IMR-90 (cell line): ENCODE measurements around the gene CGNL1. TPM values are rescaled to one million over a fixed set of nuclear protein-coding genes. Genes with fewer than 3 reads are reported as not detected.

ENCODE experiments used
- ATAC-seq: fragments of 200-7000 bp; cut with Tn5 transposase; 2 replicates; pipeline ENCODE4 v1.9.1; 2020; ENCODE audit warnings: low read depth, mild to moderate bottlenecking, moderate library complexity
- BruUV-seq: library from RNA; stranded (reverse); fragments of 400-500 nt; replicated peaks from 2 replicates; lab custom pipeline; 2021; lab: Mats Ljungman, UMichigan
- CTCF ChIA-PET: fragments of 300-600 bp; formaldehyde crosslinking; extraction: SDS; loops from one replicate; lab custom pipeline; 2021; ENCODE audit warnings: antibody characterized with exemption; lab: Yijun Ruan, JAX
- POLR2A ChIA-PET: fragments of 300-600 bp; sonication (Branson Sonifier 250); formaldehyde crosslinking; loops from one replicate; lab custom pipeline; 2022; ENCODE audit warnings: antibody characterized with exemption; ENCODE audit not compliant: unreplicated experiment; lab: Charles Lee
- DNase-seq: peaks from one replicate; pipeline ENCODE4 v3.0.0; 2013
- H2AFZ ChIP-seq: replicated peaks from 2 replicates; pipeline ENCODE3; 2013; ENCODE audit warnings: low read length, mild to moderate bottlenecking; ENCODE audit not compliant: poor library complexity
- H2AK5ac ChIP-seq: 2 replicates; pipeline ENCODE4 v1.6.1; 2013; ENCODE audit warnings: low read depth, low read length, inconsistent platforms
- H2AK9ac ChIP-seq: replicated peaks from 2 replicates; pipeline ENCODE3; 2013; ENCODE audit warnings: mild to moderate bottlenecking, low read depth, low read length, moderate library complexity; ENCODE audit not compliant: poor library complexity
- H2BK120ac ChIP-seq: 2 replicates; pipeline ENCODE4 v1.6.1; 2013; ENCODE audit warnings: low read depth, low read length, inconsistent platforms
- H2BK15ac ChIP-seq: 3 replicates; pipeline ENCODE4 v1.6.1; 2013; ENCODE audit warnings: low read depth, low read length, inconsistent platforms
- H2BK20ac ChIP-seq: 2 replicates; pipeline ENCODE4 v1.6.1; 2013; ENCODE audit warnings: low read depth, mild to moderate bottlenecking, inconsistent platforms, low read length, moderate library complexity
- H2BK5ac ChIP-seq: 2 replicates; pipeline ENCODE4 v1.6.1; 2013; ENCODE audit warnings: mild to moderate bottlenecking, low read depth, low read length, inconsistent platforms; ENCODE audit not compliant: poor library complexity, severe bottlenecking
- H3K14ac ChIP-seq: replicated peaks from 2 replicates; pipeline ENCODE4 v1.6.1; 2013; ENCODE audit warnings: low read depth, low read length, inconsistent platforms
- H3K18ac ChIP-seq: 2 replicates; pipeline ENCODE4 v1.6.1; 2013; ENCODE audit warnings: low read depth, low read length, control low read depth
- H3K23ac ChIP-seq: 2 replicates; pipeline ENCODE4 v1.6.1; 2013; ENCODE audit warnings: low read depth, low read length, inconsistent platforms
- H3K27ac ChIP-seq: 2 replicates; pipeline ENCODE4 v1.5.1; 2013; ENCODE audit warnings: mild to moderate bottlenecking, control low read depth, low read length; ENCODE audit not compliant: insufficient read depth
- H3K27me3 ChIP-seq: 2 replicates; pipeline ENCODE4 v1.6.1; 2013; ENCODE audit warnings: low read length; ENCODE audit not compliant: control insufficient read depth, insufficient read depth
- H3K36me3 ChIP-seq: 2 replicates; pipeline ENCODE4 v1.6.1; 2013; ENCODE audit warnings: low read length, mixed read lengths; ENCODE audit not compliant: control insufficient read depth, insufficient read depth
- H3K4ac ChIP-seq: 2 replicates; pipeline ENCODE4 v1.6.1; 2013; ENCODE audit warnings: low read depth, low read length, inconsistent platforms
- H3K4me1 ChIP-seq: 2 replicates; pipeline ENCODE4 v1.6.1; 2013; ENCODE audit warnings: low read length, mixed read lengths; ENCODE audit not compliant: control insufficient read depth, insufficient read depth
- H3K4me2 ChIP-seq: 2 replicates; pipeline ENCODE4 v1.6.1; 2013; ENCODE audit warnings: low read depth, mild to moderate bottlenecking, control low read depth, low read length, moderate library complexity
- H3K4me3 ChIP-seq: 2 replicates; pipeline ENCODE4 v1.5.1; 2013; ENCODE audit warnings: low read depth, mild to moderate bottlenecking, control low read depth, low read length, moderate library complexity; ENCODE audit not compliant: insufficient read depth
- H3K56ac ChIP-seq: 2 replicates; pipeline ENCODE4 v1.6.1; 2013; ENCODE audit warnings: low read length, inconsistent platforms; ENCODE audit not compliant: insufficient read depth; ENCODE audit errors: extremely low read depth
- H3K79me1 ChIP-seq, 2 experiments: 2 replicates each; pipeline ENCODE4 v1.6.1; 2013; ENCODE audit warnings: low read length in 2 of 2, inconsistent platforms in 1 of 2, low read depth in 1 of 2
- H3K9ac ChIP-seq: 2 replicates; pipeline ENCODE4 v1.6.1; 2013; ENCODE audit warnings: low read depth, low read length, control low read depth
- H3K9me1 ChIP-seq: 2 replicates; pipeline ENCODE4 v1.6.1; 2013; ENCODE audit warnings: low read length, inconsistent platforms; ENCODE audit not compliant: insufficient read depth
- H3K9me3 ChIP-seq: 2 replicates; pipeline ENCODE4 v1.6.1; 2013; ENCODE audit warnings: low read length; ENCODE audit not compliant: control insufficient read depth, insufficient read depth
- H4K20me1 ChIP-seq: 2 replicates; pipeline ENCODE4 v1.6.1; 2013; ENCODE audit warnings: low read length, inconsistent platforms; ENCODE audit not compliant: insufficient read depth
- H4K5ac ChIP-seq: 2 replicates; pipeline ENCODE4 v1.6.1; 2013; ENCODE audit warnings: mild to moderate bottlenecking, low read depth, low read length, control low read depth
- H4K8ac ChIP-seq, 2 experiments: 2 replicates each; pipeline ENCODE4 v1.6.1; 2013; ENCODE audit warnings: low read depth in 2 of 2, low read length in 2 of 2, control low read depth in 1 of 2, inconsistent platforms in 1 of 2
- H4K91ac ChIP-seq: 2 replicates; pipeline ENCODE4 v1.6.1; 2013; ENCODE audit warnings: low read depth, low read length, inconsistent platforms; ENCODE audit not compliant: insufficient read depth
- BHLHE40 ChIP-seq: fragments of 150-350 bp; IDR thresholded peaks from 2 replicates; pipeline ENCODE4 v1.6.1; 2016; ENCODE audit warnings: mild to moderate bottlenecking, low read depth, low read length
- CHD1 ChIP-seq: IDR thresholded peaks from 2 replicates; pipeline ENCODE4 v1.6.1; 2012; ENCODE audit warnings: low read depth, low read length, improper control_type of control experiment
- ELK1 ChIP-seq: fragments of 150-350 bp; IDR thresholded peaks from 2 replicates; pipeline ENCODE4 v1.6.1; 2016; ENCODE audit warnings: low read depth, mild to moderate bottlenecking, low read length, moderate library complexity, borderline replicate concordance
- FOS ChIP-seq: fragments of 150-350 bp; IDR thresholded peaks from 2 replicates; pipeline ENCODE4 v1.6.1; 2016; ENCODE audit warnings: low read depth, low read length
- MAFK ChIP-seq: IDR thresholded peaks from 2 replicates; pipeline ENCODE4 v1.6.1; 2012; ENCODE audit warnings: low read depth, low read length, improper control_type of control experiment
- MAZ ChIP-seq: IDR thresholded peaks from 2 replicates; pipeline ENCODE4 v1.6.1; 2012; ENCODE audit warnings: low read depth, mild to moderate bottlenecking, low read length, improper control_type of control experiment, moderate library complexity, borderline replicate concordance
- MXI1 ChIP-seq: IDR thresholded peaks from 2 replicates; pipeline ENCODE4 v1.6.1; 2012; ENCODE audit warnings: low read depth, mild to moderate bottlenecking, low read length, moderate library complexity, borderline replicate concordance
- NFE2L2 ChIP-seq: fragments of 150-350 bp; IDR thresholded peaks from 2 replicates; pipeline ENCODE4 v1.6.1; 2016; ENCODE audit warnings: low read depth, mild to moderate bottlenecking, low read length
- POLR2A ChIP-seq: IDR thresholded peaks from 2 replicates; pipeline ENCODE4 v1.6.1; 2012; ENCODE audit warnings: mild to moderate bottlenecking, low read depth, low read length
- RAD21 ChIP-seq: IDR thresholded peaks from 2 replicates; pipeline ENCODE4 v1.6.1; 2012; ENCODE audit warnings: low read length, improper control_type of control experiment
- RCOR1 ChIP-seq: IDR thresholded peaks from 2 replicates; pipeline ENCODE4 v1.6.1; 2012; ENCODE audit warnings: mild to moderate bottlenecking, low read length, improper control_type of control experiment; ENCODE audit not compliant: insufficient replicate concordance
- RFX5 ChIP-seq: IDR thresholded peaks from 2 replicates; pipeline ENCODE4 v1.8.0; 2012; ENCODE audit warnings: low read depth, mild to moderate bottlenecking, low read length, moderate library complexity
- USF2 ChIP-seq: fragments of 150-350 bp; IDR thresholded peaks from 2 replicates; pipeline ENCODE4 v1.6.1; 2017; ENCODE audit warnings: mild to moderate bottlenecking, antibody characterized with exemption, low read length, low read depth
- WGBS, 2 experiments: methylation state at CpG; one replicate each; pipeline versions ENCODE4 v1.1.5 to v1.1.7; 2013; ENCODE audit warnings: missing lambda C conversion rate in 2 of 2; ENCODE audit not compliant: insufficient read length in 1 of 2; ENCODE audit errors: extremely low coverage in 2 of 2; 5-methylcytosine and 5-hydroxymethylcytosine counted together
- dilution Hi-C: fragments of 300-500 bp; cut with HindIII; formaldehyde crosslinking; loops from one replicate; pipeline ENCODE4 v1.14.3; 2018; ENCODE audit warnings: low sequenced_read_pairs; ENCODE audit not compliant: unreplicated experiment
- in situ Hi-C: fragments of 300-500 bp; cut with MboI; formaldehyde crosslinking; loops from 3 replicates; pipeline ENCODE4 v1.14.3; 2019; ENCODE audit warnings: low sequenced_read_pairs, inconsistent platforms, mixed read lengths
- intact Hi-C: fragments of 100-400 bp; cut with micrococcal nuclease; formaldehyde crosslinking; loops from 2 replicates; pipeline ENCODE4 v1.10.0; 2022
- polyA plus RNA-seq, 3 experiments: library from polyadenylated mRNA; depleted of rRNA; stranded (reverse); fragments of >200 nt; gene quantifications; 2 replicates each; pipeline ENCODE4 v1.2.3, GENCODE V29; 2012; ENCODE audit warnings: low replicate concordance in 1 of 3
- total RNA-seq: library from RNA; depleted of rRNA; stranded (reverse); fragments of >200 nt; gene quantifications from 2 replicates; pipeline ENCODE4 v1.2.3, GENCODE V29; 2012
- TF ChIP-seq, protein P1 (sequence below): conservative IDR thresholded peaks from 2 replicates; pipeline ENCODE4 v1.5.1; 2012; ENCODE audit warnings: mild to moderate bottlenecking, low read depth, low read length, improper control_type of control experiment

The CGNL1 gene
- total and polyA plus RNA-seq, 2 of the 4 experiments (the other 2 are of a cell fraction) = 0.07 to 0.18 TPM

DNA sequence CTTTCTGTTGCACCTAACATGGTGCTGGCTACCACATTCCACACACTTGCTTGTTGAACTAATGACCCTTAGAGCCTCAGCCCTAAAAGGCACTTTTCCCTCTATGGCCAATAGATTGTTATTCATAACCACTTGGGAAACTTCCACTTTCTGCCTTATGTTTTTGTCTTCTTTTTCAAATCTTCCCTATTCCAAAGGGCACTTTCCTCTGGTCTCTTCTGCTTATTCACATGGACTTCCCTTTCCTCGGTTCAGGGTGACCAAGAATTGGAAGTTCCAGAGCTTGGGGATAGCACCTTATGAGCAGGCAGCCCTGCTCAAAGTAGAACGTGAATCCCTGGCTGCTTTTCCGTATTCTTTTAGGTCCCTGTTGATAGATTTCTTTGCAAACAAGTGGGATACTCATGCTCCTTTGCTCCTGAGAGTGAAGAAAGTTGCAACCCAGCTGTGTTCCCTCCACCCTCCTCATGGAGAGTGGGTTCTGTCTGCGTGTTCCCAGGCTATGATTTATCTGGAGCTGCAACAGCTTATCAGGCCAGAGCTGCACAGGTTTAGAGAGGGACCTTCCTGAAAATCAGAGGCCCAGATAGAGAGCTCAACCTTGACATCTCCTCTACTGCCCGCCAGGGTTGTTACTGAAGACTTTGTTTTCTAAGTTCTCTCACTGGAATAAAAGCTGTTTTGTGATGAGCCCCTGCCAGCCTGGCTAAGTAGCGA lies 156.6 kb downstream of the CGNL1 start:
- Histone ChIP-seq H2BK5ac (no peak overlapping the region), H2AFZ (peak overlapping the region; percentile 40), H2BK15ac (no peak overlapping the region), H3K27me3 (peaks cover 33% of the 10 kb centered on the region), H3K23ac (no peak overlapping the region; the same call in 1 of the 2 replicates), H3K27ac (no peak overlapping the region), H3K36me3 (no peaks in the 10 kb centered on the region), H3K14ac (no peak overlapping the region), H2BK20ac (no peak overlapping the region), H4K8ac (no peak overlapping the region), H3K4ac (no peak overlapping the region), H3K4me3 (no peak overlapping the region), H3K79me1 (no peaks in the 10 kb centered on the region), H4K5ac (no peak overlapping the region), H3K9me1 (no peaks in the 10 kb centered on the region), H2BK120ac (no peak overlapping the region), H4K20me1 (no peaks in the 10 kb centered on the region), H3K56ac (no peak overlapping the region), H2AK9ac (no peak overlapping the region), H3K18ac (no peak overlapping the region), H3K9ac (no peak overlapping the region), H2AK5ac (no peak overlapping the region), H4K91ac (no peak overlapping the region), H3K4me1 (no peaks in the 10 kb centered on the region), H3K9me3 (no peaks in the 10 kb centered on the region), H3K4me2 (no peak overlapping the region; the same call in 1 of the 2 replicates)
- ChIA-PET CTCF (interaction anchor here (1.0 to 2.9 kb wide), 3 partner anchors 10 to 386 kb away, joined by 3 to 12 read pairs (median 6); no protein-coding TSS in a partner anchor), POLR2A (no interaction called here)
- intact Hi-C loops = no loop called here
- no TSS peak for BruUV-seq
- TF ChIP-seq FOS = no peak
- no peak for TF ChIP-seq RFX5
- no peak for TF ChIP-seq POLR2A
- TF ChIP-seq ELK1 = no peak
- TF ChIP-seq, protein P1, sequence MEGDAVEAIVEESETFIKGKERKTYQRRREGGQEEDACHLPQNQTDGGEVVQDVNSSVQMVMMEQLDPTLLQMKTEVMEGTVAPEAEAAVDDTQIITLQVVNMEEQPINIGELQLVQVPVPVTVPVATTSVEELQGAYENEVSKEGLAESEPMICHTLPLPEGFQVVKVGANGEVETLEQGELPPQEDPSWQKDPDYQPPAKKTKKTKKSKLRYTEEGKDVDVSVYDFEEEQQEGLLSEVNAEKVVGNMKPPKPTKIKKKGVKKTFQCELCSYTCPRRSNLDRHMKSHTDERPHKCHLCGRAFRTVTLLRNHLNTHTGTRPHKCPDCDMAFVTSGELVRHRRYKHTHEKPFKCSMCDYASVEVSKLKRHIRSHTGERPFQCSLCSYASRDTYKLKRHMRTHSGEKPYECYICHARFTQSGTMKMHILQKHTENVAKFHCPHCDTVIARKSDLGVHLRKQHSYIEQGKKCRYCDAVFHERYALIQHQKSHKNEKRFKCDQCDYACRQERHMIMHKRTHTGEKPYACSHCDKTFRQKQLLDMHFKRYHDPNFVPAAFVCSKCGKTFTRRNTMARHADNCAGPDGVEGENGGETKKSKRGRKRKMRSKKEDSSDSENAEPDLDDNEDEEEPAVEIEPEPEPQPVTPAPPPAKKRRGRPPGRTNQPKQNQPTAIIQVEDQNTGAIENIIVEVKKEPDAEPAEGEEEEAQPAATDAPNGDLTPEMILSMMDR = no peak
- no peak for TF ChIP-seq BHLHE40
- no peak for TF ChIP-seq USF2
- no peak for TF ChIP-seq CHD1
- no peak for TF ChIP-seq RCOR1
- TF ChIP-seq NFE2L2 = no peak
- TF ChIP-seq RAD21 = no peak
- TF ChIP-seq MXI1 = no peak
- TF ChIP-seq MAFK = no peak
- TF ChIP-seq MAZ = no peak
- in situ Hi-C loops = loop anchor here (10.0 to 25.0 kb wide), 3 partner anchors 388 to 721 kb away; partner anchors contain the start of gene TCF12
- WGBS, 2 experiments = no CpG with 5 or more reads among the region's 6 CpGs
- ATAC-seq = peak; percentile 21; the same call in 1 of the 2 replicates
- DNase-seq = no peak
- dilution Hi-C loops = loop anchor here (25.0 kb wide), 1 partner anchor 196 kb away; no protein-coding TSS in a partner anchor
